Mucosa of gallbladder (tissue), 1 donor: Measurements from ENCODE around the gene MCM5. TPM values are rescaled to one million over a fixed set of nuclear protein-coding genes. Genes with fewer than 3 reads are reported as not detected.
"Not testable (repeated sequence)": the region's sequence is repeated elsewhere in the genome, so short reads cannot be mapped to it uniquely, and the experiment has no call there.

Experiments used
- DNase-seq: peaks from one replicate; pipeline ENCODE4 v3.0.0-alpha.2; 2020; ENCODE audit warnings: low spot score
- total RNA-seq: library from RNA; stranded (reverse); gene quantifications from one replicate; pipeline ENCODE4 v1.2.1, GENCODE V29; 2021
- donor health status: DM: no; HTN: no; CAD: no.

The MCM5 gene
- total RNA-seq, 1 donor from 2014 or later: 25.4 TPM

- no peak for DNase-seq
Measured at GRCh38 chr22:35432228-35432905, 32.4 kb downstream of the MCM5 start.

GRCh38 chr22:35434061-35434710 is 34.2 kb downstream of the MCM5 start:
- DNase-seq: no peak

GRCh38 chr22:35435201-35435740 is 35.3 kb downstream of the MCM5 start:
- DNase-seq: no peak

- no peak for DNase-seq
Measured at GRCh38 chr22:35436421-35436820, 36.5 kb downstream of the MCM5 start.

GRCh38 chr22:35437049-35437448 is 37.1 kb downstream of the MCM5 start:
- DNase-seq: no peak

GRCh38 chr22:35438673-35439364 is 38.9 kb downstream of the MCM5 start:
- not testable (repeated sequence) for DNase-seq

GRCh38 chr22:35439365-35439717 is 39.4 kb downstream of the MCM5 start:
- no peak for DNase-seq

- DNase-seq: no peak
Measured at GRCh38 chr22:35440129-35440528, 40.2 kb downstream of the MCM5 start.

GRCh38 chr22:35441489-35442100 is 41.7 kb downstream of the MCM5 start:
- DNase-seq: no peak

GRCh38 chr22:35442471-35442870 is 42.5 kb downstream of the MCM5 start:
- DNase-seq: no peak

- DNase-seq: no peak
Measured at GRCh38 chr22:35443338-35443737, 43.4 kb downstream of the MCM5 start.

GRCh38 chr22:35443790-35444684 is 44.1 kb downstream of the MCM5 start:
- DNase-seq: no peak

- no peak for DNase-seq
Measured at GRCh38 chr22:35444685-35445399, 44.9 kb downstream of the MCM5 start.

- DNase-seq: no peak
Measured at GRCh38 chr22:35445933-35446332, 46.0 kb downstream of the MCM5 start.

GRCh38 chr22:35446365-35446764 is 46.4 kb downstream of the MCM5 start:
- no peak for DNase-seq

GRCh38 chr22:35448523-35448922 is 48.6 kb downstream of the MCM5 start:
- no peak for DNase-seq

GRCh38 chr22:35449829-35450689 is 50.1 kb downstream of the MCM5 start:
- DNase-seq: no peak

GRCh38 chr22:35450824-35451569 is 51.1 kb downstream of the MCM5 start:
- no peak for DNase-seq

- no peak for DNase-seq
Measured at GRCh38 chr22:35451592-35451991, 51.7 kb downstream of the MCM5 start.
